ENCODE results near the gene COPS3. TPM values are rescaled to one million over a fixed set of nuclear protein-coding genes. Genes with fewer than 3 reads are reported as not detected.
"Not testable (repeated sequence)": the region's sequence is repeated elsewhere in the genome, so short reads cannot be mapped to it uniquely, and the experiment has no call there.

The COPS3 gene
- total RNA-seq, 2 experiments from 2014 or later: 133 to 141 TPM

DNA sequence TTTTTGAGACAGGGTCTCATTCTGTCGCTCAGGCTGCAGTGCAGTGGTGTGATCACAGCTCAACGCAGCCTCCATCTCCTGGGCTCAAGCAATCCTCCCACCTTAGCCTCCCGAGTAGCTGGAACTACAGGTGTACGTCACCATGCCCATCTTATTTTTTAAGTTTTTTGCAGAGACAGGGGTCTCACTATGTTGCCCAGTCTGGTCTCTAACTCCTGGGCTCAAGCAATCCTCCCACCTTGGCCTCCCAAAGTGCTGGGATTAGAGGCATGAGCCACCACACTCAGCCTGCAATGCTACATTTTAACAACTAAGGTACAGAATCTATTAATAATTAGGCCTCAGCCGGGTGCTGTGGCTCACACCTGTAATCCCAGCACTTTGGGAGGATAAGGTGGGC is 3.6 kb downstream of the COPS3 start:
- H3K4me3 Mint-ChIP-seq, H3K27ac Mint-ChIP-seq, DNase-seq, H3K9me3 Mint-ChIP-seq, H3K27me3 Mint-ChIP-seq: not testable (repeated sequence)
- H3K36me3 Mint-ChIP-seq: peaks cover 24% of the 10 kb centered on the region
- peaks cover 41% of the 10 kb centered on the region for H3K4me1 Mint-ChIP-seq

DNA sequence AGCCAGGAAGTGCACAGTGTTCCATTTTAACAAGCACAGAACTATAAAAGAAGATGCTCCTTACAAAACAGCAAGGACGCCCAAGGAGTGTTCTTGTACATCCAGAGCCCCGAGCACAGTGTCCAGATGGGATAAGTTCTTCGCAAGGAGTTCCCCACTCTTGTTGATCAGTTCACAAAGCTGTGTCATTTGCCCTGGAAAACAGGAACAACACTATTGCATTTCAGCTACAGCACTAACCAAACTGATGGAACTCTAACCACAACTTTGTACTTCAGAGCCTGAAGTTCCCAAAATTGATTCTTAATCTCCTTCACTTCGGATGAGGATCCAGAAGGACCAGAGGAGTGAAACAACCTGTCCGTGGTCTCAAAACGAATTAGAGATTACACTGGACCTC is 5.1 kb downstream of the COPS3 start:
- peaks cover 24% of the 10 kb centered on the region for H3K36me3 Mint-ChIP-seq
- DNase-seq: no peak
- H3K4me1 Mint-ChIP-seq: peaks cover 31% of the 10 kb centered on the region
- H3K9me3 Mint-ChIP-seq: no peaks in the 10 kb centered on the region
- no peak overlapping the region for H3K4me3 Mint-ChIP-seq
- no peak overlapping the region for H3K27ac Mint-ChIP-seq
- H3K27me3 Mint-ChIP-seq: no peaks in the 10 kb centered on the region

DNA sequence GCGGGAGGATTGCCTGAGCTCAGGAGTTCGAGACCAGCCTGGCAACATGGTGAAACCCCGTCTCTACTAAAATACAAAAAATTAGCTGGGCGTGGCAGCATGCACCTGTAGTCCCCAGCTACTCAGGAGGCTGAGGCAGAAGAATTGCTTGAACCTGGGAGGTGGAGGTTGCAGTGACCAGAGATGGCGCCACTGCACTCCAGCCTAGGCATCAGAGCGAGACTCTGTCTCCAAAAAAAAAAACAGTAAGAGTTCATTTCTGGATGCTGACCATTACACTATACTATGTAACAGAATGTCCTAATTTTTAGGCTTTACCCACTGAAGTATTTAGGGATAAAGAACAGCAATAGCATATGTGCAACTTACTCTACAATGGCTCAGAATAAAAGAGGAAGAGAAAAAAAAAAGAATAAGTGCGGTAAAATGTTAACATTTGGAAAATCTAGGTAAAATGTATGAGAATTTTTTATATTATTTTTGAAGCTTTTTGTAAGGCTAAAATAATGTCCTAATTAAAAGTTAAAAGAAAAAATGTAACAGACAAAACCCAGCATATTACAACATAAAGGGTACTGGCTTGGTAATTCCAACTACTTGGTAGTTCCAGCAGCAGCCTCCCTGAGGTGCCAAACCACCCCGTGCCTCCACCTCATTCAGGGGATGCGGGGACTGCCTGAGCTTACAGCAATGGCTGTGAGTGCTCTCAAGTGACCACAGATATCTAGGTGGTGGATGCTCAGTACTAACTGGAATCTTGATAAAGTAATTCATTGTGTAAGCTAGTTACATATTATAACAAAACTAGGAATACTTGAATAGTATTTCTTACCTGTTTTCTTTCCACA is 10.9 kb downstream of the COPS3 start:
- no peaks in the 10 kb centered on the region for H3K27me3 Mint-ChIP-seq

DNA sequence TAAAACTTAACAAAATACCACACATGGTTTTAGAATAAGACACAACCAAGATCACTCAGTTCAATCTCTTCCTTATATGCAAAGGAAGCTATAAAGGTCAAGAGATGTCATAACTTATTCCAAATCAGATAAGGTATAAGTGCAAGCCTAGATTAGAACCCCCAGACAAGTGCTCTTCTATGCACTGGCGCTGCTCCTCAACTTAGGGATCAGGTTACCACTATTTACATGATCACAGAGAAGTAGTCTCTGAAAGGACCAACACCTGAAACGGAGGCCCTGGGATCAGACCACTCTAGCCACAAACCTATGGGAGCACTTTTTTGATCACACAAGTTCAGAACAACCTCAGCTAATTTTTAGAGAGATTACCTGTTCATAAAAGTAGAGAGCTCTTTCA is 16.6 kb downstream of the COPS3 start:
- H3K36me3 Mint-ChIP-seq: peaks cover 22% of the 10 kb centered on the region
- no peaks in the 10 kb centered on the region for H3K9me3 Mint-ChIP-seq

More for the DNA sequence above, 10.9 kb downstream of the COPS3 start:
- H3K27ac Mint-ChIP-seq: no peak overlapping the region
- peak; percentile 20 for DNase-seq
- H3K4me1 Mint-ChIP-seq: no peaks in the 10 kb centered on the region
- peaks cover 18% of the 10 kb centered on the region for H3K36me3 Mint-ChIP-seq
- no peak overlapping the region for H3K4me3 Mint-ChIP-seq
- H3K9me3 Mint-ChIP-seq: no peaks in the 10 kb centered on the region

DNA sequence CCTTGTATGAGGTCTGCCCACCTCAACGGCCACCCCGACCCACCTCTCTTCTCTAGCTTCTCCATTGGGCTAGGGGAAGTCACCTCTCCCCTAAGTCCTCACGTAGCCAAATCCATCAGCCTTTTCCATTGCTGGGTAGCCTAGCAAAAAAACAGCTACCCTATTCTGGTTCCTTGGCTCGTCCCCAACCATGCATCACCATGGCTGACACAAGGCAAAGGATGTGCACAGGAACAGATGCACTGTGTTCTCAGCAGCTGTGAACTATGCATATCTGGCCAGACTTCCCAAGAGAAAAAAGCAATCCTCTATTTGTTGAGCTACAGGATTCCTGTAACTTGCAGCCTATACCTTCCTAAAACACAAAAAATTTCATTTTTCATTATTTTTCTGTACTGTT is 22.0 kb downstream of the COPS3 start:
- H3K4me3 Mint-ChIP-seq: no peak overlapping the region
- DNase-seq: no peak
- no peaks in the 10 kb centered on the region for H3K27me3 Mint-ChIP-seq
- peaks cover 36% of the 10 kb centered on the region for H3K36me3 Mint-ChIP-seq
- no peaks in the 10 kb centered on the region for H3K4me1 Mint-ChIP-seq
- H3K27ac Mint-ChIP-seq: no peak overlapping the region
- H3K9me3 Mint-ChIP-seq: no peaks in the 10 kb centered on the region

More for the DNA sequence above, 16.6 kb downstream of the COPS3 start:
- no peaks in the 10 kb centered on the region for H3K27me3 Mint-ChIP-seq
- no peaks in the 10 kb centered on the region for H3K4me1 Mint-ChIP-seq
- H3K4me3 Mint-ChIP-seq: no peak overlapping the region
- H3K27ac Mint-ChIP-seq: no peak overlapping the region
- no peak for DNase-seq

DNA sequence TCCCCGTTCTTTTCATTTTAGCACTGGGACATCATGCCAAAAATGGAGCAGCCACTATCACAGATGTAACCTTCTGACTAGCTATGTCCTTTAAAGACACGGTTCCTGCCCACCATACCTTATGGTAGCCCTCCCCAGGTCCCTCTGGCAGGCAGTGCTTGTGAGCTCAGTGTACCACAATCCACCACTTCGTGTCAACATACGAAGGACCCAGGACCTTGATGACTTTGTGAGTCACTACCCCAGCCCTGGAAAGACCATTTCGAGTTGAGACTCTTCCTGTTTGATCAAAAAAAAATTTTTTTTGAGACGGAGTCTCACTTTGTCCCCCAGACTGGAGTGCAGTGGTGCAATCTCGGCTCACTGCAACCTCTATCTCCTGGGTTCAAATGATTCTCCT is 23.0 kb downstream of the COPS3 start:
- no peak overlapping the region for H3K4me3 Mint-ChIP-seq
- DNase-seq: no peak
- H3K9me3 Mint-ChIP-seq: no peaks in the 10 kb centered on the region
- H3K27ac Mint-ChIP-seq: no peak overlapping the region
- peaks cover 36% of the 10 kb centered on the region for H3K36me3 Mint-ChIP-seq
- H3K27me3 Mint-ChIP-seq: no peaks in the 10 kb centered on the region
- H3K4me1 Mint-ChIP-seq: no peaks in the 10 kb centered on the region

DNA sequence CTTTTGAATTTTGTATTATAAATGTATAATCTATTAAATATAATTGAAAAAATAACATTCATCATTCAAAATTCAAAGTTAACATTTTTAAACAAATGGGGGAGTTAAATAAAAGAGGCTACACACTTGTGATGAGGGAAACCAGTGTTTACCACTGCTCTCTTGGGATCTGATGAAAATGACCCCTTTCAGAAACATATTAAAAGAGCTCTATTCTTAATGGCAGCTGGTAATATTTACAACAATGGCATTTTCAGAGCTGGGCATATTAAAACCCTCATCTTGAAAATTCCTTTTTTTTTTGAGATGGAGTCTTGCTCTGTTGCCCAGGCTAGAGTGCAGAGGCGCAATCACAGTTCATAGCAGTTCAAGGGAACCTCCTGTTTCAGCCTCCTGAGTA is 24.7 kb downstream of the COPS3 start:
- no peaks in the 10 kb centered on the region for H3K9me3 Mint-ChIP-seq

DNA sequence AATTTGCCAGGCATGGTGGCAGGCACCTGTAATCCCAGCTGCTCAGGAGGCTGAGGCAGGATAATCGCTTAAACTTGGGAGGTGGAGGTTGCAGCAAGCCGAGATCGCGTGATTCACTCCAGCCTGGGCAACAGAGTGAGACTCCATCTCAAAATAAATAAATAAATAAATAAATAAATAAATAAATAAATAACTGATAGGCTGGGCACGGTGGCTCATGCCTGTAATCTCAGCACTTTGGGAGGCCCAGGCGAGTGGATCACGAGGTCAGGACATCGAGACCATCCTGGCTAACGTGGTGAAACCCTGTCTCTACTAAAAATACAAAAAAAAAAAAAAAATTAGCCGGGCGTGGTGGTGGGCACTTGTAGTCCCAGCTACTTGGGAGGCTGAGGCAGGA is 25.4 kb downstream of the COPS3 start:
- H3K27me3 Mint-ChIP-seq, H3K4me3 Mint-ChIP-seq, H3K27ac Mint-ChIP-seq, DNase-seq, H3K4me1 Mint-ChIP-seq, H3K9me3 Mint-ChIP-seq: not testable (repeated sequence)
- peaks cover 36% of the 10 kb centered on the region for H3K36me3 Mint-ChIP-seq

More for the DNA sequence above, 24.7 kb downstream of the COPS3 start:
- no peak for DNase-seq
- Mint-ChIP-seq H3K4me1 (no peaks in the 10 kb centered on the region), H3K4me3 (no peak overlapping the region), H3K36me3 (peaks cover 36% of the 10 kb centered on the region), H3K27ac (no peak overlapping the region), H3K27me3 (no peaks in the 10 kb centered on the region)

DNA sequence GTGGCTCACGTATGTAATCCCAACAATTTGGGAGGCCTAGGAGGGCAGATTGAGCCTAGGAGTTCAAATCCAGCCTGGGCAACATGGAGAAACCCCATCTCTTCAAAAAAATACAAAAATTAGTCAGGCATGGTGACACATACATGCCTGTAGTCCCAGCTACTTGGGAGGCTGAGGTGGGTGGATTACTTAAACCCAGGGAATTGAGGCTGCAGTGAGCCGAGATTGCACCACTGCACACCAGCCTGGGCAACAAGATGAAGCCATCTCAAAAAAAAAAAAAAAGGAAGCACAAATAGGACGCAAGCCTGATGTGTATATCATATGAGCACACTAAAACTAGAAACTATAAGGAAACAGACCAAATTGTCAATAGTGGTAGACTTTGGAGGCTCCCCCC is 27.0 kb downstream of the COPS3 start:
- no peak overlapping the region for H3K27ac Mint-ChIP-seq
- H3K36me3 Mint-ChIP-seq: peaks cover 30% of the 10 kb centered on the region
- no peaks in the 10 kb centered on the region for H3K27me3 Mint-ChIP-seq
- no peak for DNase-seq
- no peaks in the 10 kb centered on the region for H3K4me1 Mint-ChIP-seq
- H3K4me3 Mint-ChIP-seq: no peak overlapping the region
- no peaks in the 10 kb centered on the region for H3K9me3 Mint-ChIP-seq

DNA sequence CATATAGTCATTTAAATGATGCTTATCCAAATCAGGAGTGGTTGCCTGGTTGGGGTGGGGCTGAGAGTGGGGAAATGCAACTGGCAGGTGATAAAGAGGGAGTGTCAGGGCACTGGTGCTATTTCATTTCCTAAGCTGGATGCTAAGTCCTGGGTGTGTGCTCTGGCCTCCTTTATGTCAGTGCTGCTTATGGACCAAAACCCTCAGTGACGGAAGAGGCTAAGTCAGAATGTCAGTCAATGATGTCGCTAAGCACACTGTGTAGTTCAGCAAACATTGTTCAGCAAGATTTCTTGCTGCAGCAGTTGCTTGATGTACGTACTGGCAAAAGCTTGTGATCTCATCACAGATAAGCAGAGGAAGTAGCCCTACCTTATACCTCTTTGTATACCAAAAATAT is 27.6 kb downstream of the COPS3 start:
- no peaks in the 10 kb centered on the region for H3K4me1 Mint-ChIP-seq
- peak overlapping the region; percentile 11 for H3K27ac Mint-ChIP-seq
- H3K27me3 Mint-ChIP-seq: no peaks in the 10 kb centered on the region
- H3K4me3 Mint-ChIP-seq: no peak overlapping the region
- no peak for DNase-seq
- H3K36me3 Mint-ChIP-seq: peaks cover 28% of the 10 kb centered on the region
- H3K9me3 Mint-ChIP-seq: no peaks in the 10 kb centered on the region

DNA sequence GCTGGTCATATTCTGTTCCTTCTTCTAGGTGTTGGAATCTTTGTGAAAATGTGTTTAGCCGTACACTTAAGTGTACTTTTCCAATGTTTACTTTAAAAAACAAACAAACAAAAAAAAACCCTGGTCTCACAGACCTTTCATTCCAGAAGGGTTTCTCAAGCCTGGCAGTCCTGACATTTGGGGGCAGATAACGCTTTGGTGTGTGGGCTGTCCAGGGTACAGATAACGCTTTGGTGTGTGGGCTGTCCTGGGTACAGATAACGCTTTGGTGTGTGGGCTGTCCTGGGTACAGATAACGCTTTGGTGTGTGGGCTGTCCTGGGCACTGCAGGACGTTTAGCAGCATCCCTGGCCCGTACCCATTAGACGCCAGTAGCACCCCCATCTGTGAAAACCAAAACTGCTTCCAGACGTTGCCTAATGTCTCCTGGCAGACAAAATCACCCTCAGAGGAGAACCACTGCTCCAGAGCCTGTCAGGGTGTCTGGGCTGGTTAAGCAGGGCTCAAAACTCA is 28.8 kb downstream of the COPS3 start:
- H3K4me1 Mint-ChIP-seq: no peaks in the 10 kb centered on the region
- no peaks in the 10 kb centered on the region for H3K9me3 Mint-ChIP-seq
- no peak for DNase-seq
- H3K27me3 Mint-ChIP-seq: no peaks in the 10 kb centered on the region
- H3K4me3 Mint-ChIP-seq: no peak overlapping the region
- H3K36me3 Mint-ChIP-seq: peaks cover 24% of the 10 kb centered on the region
- H3K27ac Mint-ChIP-seq: no peak overlapping the region

DNA sequence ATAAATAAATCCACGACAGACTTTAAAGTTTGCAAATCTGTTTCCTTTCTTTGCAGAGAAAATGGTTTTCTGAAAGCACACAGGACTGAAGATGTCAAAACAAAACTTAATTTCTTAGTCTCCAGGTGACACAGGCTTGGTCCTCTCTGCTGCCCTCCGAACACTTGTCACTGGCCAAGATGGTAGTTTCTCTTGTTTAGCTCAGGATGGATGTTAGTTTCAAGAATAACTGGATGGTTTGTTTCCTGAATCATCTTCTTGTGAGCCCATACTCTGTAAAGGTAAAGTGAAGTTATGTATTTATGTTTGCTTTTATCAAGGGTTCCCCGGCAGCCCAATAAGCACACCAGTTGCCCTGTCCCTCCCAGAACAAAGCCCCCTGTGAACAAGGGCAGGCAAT is 34.2 kb downstream of the COPS3 start:
- Mint-ChIP-seq H3K4me3 (no peak overlapping the region), H3K4me1 (no peaks in the 10 kb centered on the region), H3K9me3 (no peaks in the 10 kb centered on the region), H3K27me3 (no peaks in the 10 kb centered on the region), H3K27ac (peak overlapping the region; percentile 21), H3K36me3 (peaks cover 11% of the 10 kb centered on the region)
- DNase-seq: no peak

DNA sequence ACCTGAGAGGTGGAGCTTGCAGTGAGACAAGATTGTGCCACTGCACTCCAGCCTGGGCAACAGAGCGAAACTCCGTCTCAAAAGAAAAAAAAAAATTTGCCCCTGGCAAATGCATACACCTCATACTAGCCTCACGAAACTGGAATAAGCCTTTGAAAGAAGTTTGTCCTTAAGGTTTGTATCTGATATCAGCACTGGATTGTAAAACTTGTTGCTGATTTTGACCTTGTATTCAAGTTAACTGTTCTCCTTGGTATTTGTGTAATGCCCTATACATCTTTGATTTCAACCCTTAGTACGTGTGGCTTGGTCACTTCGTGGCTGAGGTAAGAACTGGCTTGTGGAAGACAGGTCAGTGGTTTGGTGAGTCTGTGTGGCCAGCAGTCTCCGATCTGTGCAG is 37.9 kb downstream of the COPS3 start:
- Mint-ChIP-seq H3K27me3 (no peaks in the 10 kb centered on the region), H3K36me3 (peaks cover 9% of the 10 kb centered on the region), H3K4me3 (no peak overlapping the region), H3K4me1 (peaks cover 20% of the 10 kb centered on the region), H3K9me3 (no peaks in the 10 kb centered on the region), H3K27ac (no peak overlapping the region)
- DNase-seq: no peak

DNA sequence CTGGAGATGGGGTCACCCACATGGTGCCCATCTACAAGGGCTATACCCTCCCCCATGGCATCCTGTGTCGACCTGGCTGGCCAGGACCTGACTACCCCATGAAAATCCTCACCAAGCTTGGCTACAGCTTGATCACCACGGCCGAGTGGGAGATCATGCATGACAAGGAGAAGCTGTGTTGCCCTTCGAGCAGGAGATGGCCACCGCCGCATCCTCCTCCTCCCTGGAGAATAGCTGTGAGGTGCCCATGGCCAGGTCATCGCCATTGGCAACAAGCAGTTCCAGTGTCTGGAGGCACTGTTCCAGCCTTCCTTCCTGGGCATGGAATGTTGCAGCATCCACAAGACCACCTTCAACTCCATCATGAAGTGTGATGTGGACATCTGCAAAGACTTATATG is 38.8 kb downstream of the COPS3 start:
- H3K4me3 Mint-ChIP-seq: no peak overlapping the region
- H3K9me3 Mint-ChIP-seq: no peaks in the 10 kb centered on the region
- no peaks in the 10 kb centered on the region for H3K27me3 Mint-ChIP-seq
- H3K4me1 Mint-ChIP-seq: peaks cover 21% of the 10 kb centered on the region
- peaks cover 6% of the 10 kb centered on the region for H3K36me3 Mint-ChIP-seq
- no peak overlapping the region for H3K27ac Mint-ChIP-seq
- no peak for DNase-seq

DNA sequence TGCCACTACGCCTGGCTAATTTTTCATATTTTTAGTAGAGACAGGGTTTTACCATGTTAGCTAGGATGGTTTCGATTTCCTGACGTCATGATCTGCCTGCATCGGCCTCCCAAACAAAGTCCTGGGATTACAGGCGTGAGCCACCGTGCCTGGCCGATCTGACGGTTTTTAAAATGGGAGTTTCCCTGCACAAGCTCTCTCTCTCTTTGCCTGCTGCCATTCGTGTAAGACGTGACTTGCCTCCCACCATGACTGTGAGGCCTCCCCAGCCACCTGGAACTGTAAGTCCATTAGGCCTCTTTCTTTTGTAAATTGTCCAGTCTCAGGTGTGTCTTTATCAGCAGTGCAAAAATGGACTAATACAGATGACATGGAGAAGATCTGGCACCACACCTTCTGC is 39.4 kb downstream of the COPS3 start:
- H3K9me3 Mint-ChIP-seq: no peaks in the 10 kb centered on the region
- peaks cover 21% of the 10 kb centered on the region for H3K4me1 Mint-ChIP-seq
- H3K4me3 Mint-ChIP-seq: no peak overlapping the region
- H3K27me3 Mint-ChIP-seq: no peaks in the 10 kb centered on the region
- H3K27ac Mint-ChIP-seq: no peak overlapping the region
- peaks cover 2% of the 10 kb centered on the region for H3K36me3 Mint-ChIP-seq
- DNase-seq: no peak

DNA sequence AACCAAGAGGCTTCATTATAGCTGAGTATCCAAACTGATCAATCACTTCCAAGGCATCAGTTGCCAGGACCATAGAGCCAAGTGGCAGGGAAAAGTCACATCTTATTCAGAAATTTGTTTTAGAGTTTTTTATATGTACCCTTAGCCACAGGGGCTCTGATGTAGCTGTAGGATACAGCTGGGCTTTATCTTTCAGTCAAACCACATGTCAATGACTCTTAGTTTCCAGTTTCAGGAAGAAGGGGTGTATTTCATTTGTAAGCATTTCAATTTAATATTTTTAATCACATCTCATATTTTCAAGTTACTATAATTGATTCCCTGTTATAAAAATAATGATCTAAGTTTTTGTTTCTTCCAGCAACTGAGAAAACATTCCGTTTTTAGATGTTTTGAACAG is 41.2 kb downstream of the COPS3 start:
- no peaks in the 10 kb centered on the region for H3K9me3 Mint-ChIP-seq
- no peaks in the 10 kb centered on the region for H3K27me3 Mint-ChIP-seq
- H3K36me3 Mint-ChIP-seq: no peaks in the 10 kb centered on the region
- H3K27ac Mint-ChIP-seq: no peak overlapping the region
- no peak overlapping the region for H3K4me3 Mint-ChIP-seq
- H3K4me1 Mint-ChIP-seq: peaks cover 36% of the 10 kb centered on the region
- no peak for DNase-seq

Data from activated naive CD8-positive, alpha-beta T cell treated with anti-CD3 and anti-CD28 coated beads for 36 hours (primary cell).